Calu3 (cell line): ENCODE data around the gene TDRD9. TPM values are rescaled to one million over a fixed set of nuclear protein-coding genes. Genes with fewer than 3 reads are reported as not detected.
A peak's percentile ranks its signal among the peaks of the same experiment; 100 is the strongest.

Experiments used
- Bru-seq: library from RNA; stranded (reverse); fragments of 400-500 nt; gene quantifications from one replicate; lab custom pipeline; 2021; lab: Mats Ljungman, UMichigan
- BruChase-seq, 2 experiments: library from RNA; stranded (reverse); fragments of 400-500 nt; gene quantifications; one replicate each; lab custom pipeline; 2021; lab: Mats Ljungman, UMichigan
- BruUV-seq: library from RNA; stranded (reverse); fragments of 400-500 nt; replicated peaks from 2 replicates; lab custom pipeline; 2021; lab: Mats Ljungman, UMichigan
- CTCF ChIA-PET: fragments of 300-600 bp; sonication (Branson Sonifier 250); formaldehyde crosslinking; loops from one replicate; lab custom pipeline; 2022; ENCODE audit warnings: antibody characterized with exemption; lab: Charles Lee
- DNase-seq: peaks from one replicate; pipeline ENCODE4 v3.0.0; 2022
- H3K27ac Mint-ChIP-seq: one replicate; pipeline ENCODE4 v1.8.0; 2022; ENCODE audit warnings: mixed read lengths; ENCODE audit not compliant: unreplicated experiment
- H3K27me3 Mint-ChIP-seq: one replicate; pipeline ENCODE4 v1.8.0; 2022; ENCODE audit warnings: mixed read lengths; ENCODE audit not compliant: unreplicated experiment
- H3K36me3 Mint-ChIP-seq: one replicate; pipeline ENCODE4 v1.8.0; 2022; ENCODE audit warnings: mild to moderate bottlenecking, moderate library complexity, mixed read lengths; ENCODE audit not compliant: insufficient read depth, unreplicated experiment
- H3K4me1 Mint-ChIP-seq: one replicate; pipeline ENCODE4 v1.8.0; 2022; ENCODE audit warnings: mild to moderate bottlenecking, low read depth, mixed read lengths; ENCODE audit not compliant: unreplicated experiment
- H3K4me3 Mint-ChIP-seq: one replicate; pipeline ENCODE4 v1.8.0; 2022; ENCODE audit warnings: mild to moderate bottlenecking, low read depth, moderate library complexity, mixed read lengths; ENCODE audit not compliant: unreplicated experiment
- H3K9me3 Mint-ChIP-seq: one replicate; pipeline ENCODE4 v1.8.0; 2022; ENCODE audit warnings: low read depth, mixed read lengths; ENCODE audit not compliant: unreplicated experiment
- CTCF ChIP-seq: fragments of 200-600 bp; IDR thresholded peaks from one replicate; pipeline ENCODE4 v1.8.0; 2022; ENCODE audit warnings: antibody characterized with exemption; ENCODE audit not compliant: unreplicated experiment
- intact Hi-C: fragments of 100-400 bp; cut with micrococcal nuclease; formaldehyde crosslinking; loops from one replicate; pipeline ENCODE4 v1.10.0; 2022; ENCODE audit not compliant: unreplicated experiment
- long read RNA-seq: library from polyadenylated mRNA; stranded (forward); transcript quantifications from one replicate; pipeline ENCODE4 v2.0.0, GENCODE V29; 2022
- total RNA-seq: library from RNA; stranded (reverse); gene quantifications from 2 replicates; pipeline ENCODE4 v1.2.3, GENCODE V29; 2022

Gene TDRD9
- not detected in 2 replicates for total RNA-seq
- Bru-seq, nascent RNA, result percentile 7 among the genes with signal in this experiment
- BruChase-seq, experiment 1, labeled RNA remaining after a 6-hour chase, result percentile 5 among the genes with signal in this experiment
- percentile 3 among the genes with signal in this experiment for BruChase-seq, experiment 2, labeled RNA remaining after a 2-hour chase
- long read RNA-seq, result 0 reads

GRCh38 chr14:103928011-103928890 is at the start of gene TDRD9:
TSS of gene TDRD9 (plus strand) at chr14:103928456. CDS start at chr14:103928510, 54 bp downstream.
- no peak within 1 kb of the TSS for H3K27ac Mint-ChIP-seq
- H3K27me3 Mint-ChIP-seq, result no peaks in the 10 kb centered on the region
- H3K4me3 Mint-ChIP-seq, result no peak within 1 kb of the TSS
- H3K4me1 Mint-ChIP-seq, result peaks cover 5% of the 10 kb centered on the region
- no TSS peak for BruUV-seq
- no peak for TF ChIP-seq CTCF
- intact Hi-C loops, result no loop called here
- H3K36me3 Mint-ChIP-seq, result peaks cover 4% of the 10 kb centered on the region
- no peak for DNase-seq
- no peaks in the 10 kb centered on the region for H3K9me3 Mint-ChIP-seq
- CTCF ChIA-PET, result no interaction called here

- no peaks in the 10 kb centered on the region for H3K27me3 Mint-ChIP-seq
- peak overlapping the region; percentile 60 for H3K4me3 Mint-ChIP-seq
- BruUV-seq, result no TSS peak
- no peak for DNase-seq
- H3K36me3 Mint-ChIP-seq, result peaks cover 11% of the 10 kb centered on the region
- H3K4me1 Mint-ChIP-seq, result peaks cover 11% of the 10 kb centered on the region
- CTCF ChIA-PET, result interaction anchor here (1.0 to 1.1 kb wide), 3 partner anchors 21 to 71 kb away, joined by 3 to 4 read pairs (median 3); no protein-coding TSS in a partner anchor
- peak overlapping the region; percentile 33 for H3K27ac Mint-ChIP-seq
- TF ChIP-seq CTCF, result no peak
- H3K9me3 Mint-ChIP-seq, result no peaks in the 10 kb centered on the region
- intact Hi-C loops, result no loop called here
These were observed 49.1 kb upstream of the TDRD9 start for GRCh38 chr14:103879118-103879569.

GRCh38 chr14:103879570-103880347 is 48.5 kb upstream of the TDRD9 start:
- TF ChIP-seq CTCF, result no peak
- intact Hi-C loops, result no loop called here
- peaks cover 11% of the 10 kb centered on the region for H3K36me3 Mint-ChIP-seq
- H3K4me1 Mint-ChIP-seq, result peaks cover 11% of the 10 kb centered on the region
- peak overlapping the region; percentile 60 for H3K4me3 Mint-ChIP-seq
- H3K27ac Mint-ChIP-seq, result peak overlapping the region; percentile 33
- no peaks in the 10 kb centered on the region for H3K9me3 Mint-ChIP-seq
- no TSS peak for BruUV-seq
- no peaks in the 10 kb centered on the region for H3K27me3 Mint-ChIP-seq
- CTCF ChIA-PET, result interaction anchor here (0.6 to 1.5 kb wide), 7 partner anchors 9 to 71 kb away, joined by 3 to 7 read pairs (median 4); no protein-coding TSS in a partner anchor
- peak; percentile 92 for DNase-seq
